H1 (cell line): ENCODE measurements around the gene HPN. TPM values are rescaled to one million over a fixed set of nuclear protein-coding genes. Genes with fewer than 3 reads are reported as not detected.
A peak's percentile ranks its signal among the peaks of the same experiment; 100 is the strongest.
"Not testable (repeated sequence)": the region's sequence is repeated elsewhere in the genome, so short reads cannot be mapped to it uniquely, and the experiment has no call there.

Experiments
- CTCF ChIA-PET: fragments of 300-600 bp; sonication (Branson Sonifier 250); formaldehyde crosslinking; loops from one replicate; lab custom pipeline; 2021; ENCODE audit not compliant: partially characterized antibody; lab: Charles Lee
- POLR2A ChIA-PET: fragments of 300-600 bp; sonication (Branson Sonifier 250); formaldehyde crosslinking; loops from one replicate; lab custom pipeline; 2021; ENCODE audit warnings: inconsistent platforms; ENCODE audit not compliant: partially characterized antibody; lab: Charles Lee
- DNase-seq, 2 experiments: peaks; one replicate each; pipeline versions ENCODE4 v3.0.0 to v3.0.0-alpha.2; 2010 to 2022; ENCODE audit warnings: low spot score in 2 of 2, low read depth in 1 of 2, mixed read lengths in 1 of 2
- FAIRE-seq: peaks from 2 replicates; lab custom pipeline; 2011; peaks lifted over from hg19 to GRCh38; lab: Jason Lieb, UNC
- H2AFZ ChIP-seq: 2 replicates; pipeline ENCODE4 v1.8.1; 2012; ENCODE audit warnings: low read length, inconsistent platforms
- H2AK5ac ChIP-seq: 2 replicates; pipeline ENCODE4 v1.6.1; 2013; ENCODE audit warnings: low read depth, low read length
- H2BK120ac ChIP-seq: replicated peaks from 2 replicates; pipeline ENCODE3; 2013; ENCODE audit warnings: low read depth, low read length, inconsistent platforms
- H2BK12ac ChIP-seq: 2 replicates; pipeline ENCODE4 v1.6.1; 2013; ENCODE audit warnings: low read depth, low read length
- H2BK15ac ChIP-seq: 2 replicates; pipeline ENCODE4 v1.6.1; 2013; ENCODE audit warnings: low read length
- H2BK20ac ChIP-seq: 2 replicates; pipeline ENCODE4 v1.6.1; 2013; ENCODE audit warnings: low read length
- H2BK5ac ChIP-seq: 2 replicates; pipeline ENCODE4 v1.6.1; 2013; ENCODE audit warnings: low read depth, low read length
- H3K14ac ChIP-seq: 2 replicates; pipeline ENCODE4 v1.6.1; 2013; ENCODE audit warnings: inconsistent platforms; ENCODE audit not compliant: insufficient read length
- H3K18ac ChIP-seq: 2 replicates; pipeline ENCODE4 v1.6.1; 2013; ENCODE audit warnings: low read length; ENCODE audit errors: extremely low read depth
- H3K23ac ChIP-seq: 2 replicates; pipeline ENCODE4 v1.6.1; 2013; ENCODE audit warnings: inconsistent platforms; ENCODE audit not compliant: insufficient read length
- H3K23me2 ChIP-seq: 2 replicates; pipeline ENCODE4 v1.6.1; 2013; ENCODE audit warnings: low read depth, low read length
- H3K27ac ChIP-seq: 2 replicates; pipeline ENCODE4 v1.6.1; 2011; ENCODE audit warnings: low read depth, low read length, inconsistent platforms
- H3K27me3 ChIP-seq, 4 experiments: replicated peaks in 1 of 4; 1 replicate in 1 of 4; 2 replicates in 3 of 4; pipeline versions ENCODE4 v1.6.1 to v1.8.1; 2011 to 2013; ENCODE audit warnings: low read length in 3 of 4, mild to moderate bottlenecking in 3 of 4, inconsistent platforms in 2 of 4, mixed read lengths in 2 of 4, moderate library complexity in 1 of 4; ENCODE audit not compliant: control insufficient read depth in 3 of 4, insufficient read depth in 3 of 4; ENCODE audit errors: extremely low read depth in 1 of 4
- H3K36me3 ChIP-seq, 4 experiments: 2 replicates each; pipeline versions ENCODE4 v1.6.1 to v1.8.1; 2011 to 2013; ENCODE audit warnings: mild to moderate bottlenecking in 4 of 4, low read length in 3 of 4, moderate library complexity in 2 of 4, control low read depth in 1 of 4, inconsistent platforms in 1 of 4; ENCODE audit not compliant: insufficient read depth in 4 of 4, control insufficient read depth in 2 of 4
- H3K4ac ChIP-seq: replicated peaks from 2 replicates; pipeline ENCODE3; 2013; ENCODE audit warnings: low read length, low read depth, mixed read lengths, inconsistent platforms; ENCODE audit not compliant: insufficient read length
- H3K4me1 ChIP-seq, 4 experiments: replicated peaks in 1 of 4; 1 replicate in 1 of 4; 2 replicates in 3 of 4; pipeline versions ENCODE4 v1.6.1 to v1.8.1; 2011 to 2013; ENCODE audit warnings: low read length in 3 of 4, inconsistent platforms in 2 of 4, mixed read lengths in 1 of 4; ENCODE audit not compliant: insufficient read depth in 4 of 4, control insufficient read depth in 3 of 4
- H3K4me2 ChIP-seq, 2 experiments: 2 replicates each; pipeline versions ENCODE4 v1.6.1 to v1.8.1; 2011 to 2013; ENCODE audit warnings: low read depth in 2 of 2, low read length in 2 of 2, control low read depth in 1 of 2, inconsistent platforms in 1 of 2, mild to moderate bottlenecking in 1 of 2; ENCODE audit not compliant: insufficient read depth in 1 of 2
- H3K4me3 ChIP-seq, 4 experiments: fragments of 200-600, 300-600 bp in 1 of 4; sonication (generic), shearing (Covaris generic), sonication (Bioruptor Twin) in 1 of 4; 2 replicates each; pipeline versions ENCODE4 v1.5.1 to v1.8.1; 2011 to 2016; ENCODE audit warnings: low read length in 4 of 4, low read depth in 3 of 4, control low read depth in 2 of 4, inconsistent platforms in 2 of 4, mild to moderate bottlenecking in 2 of 4, mixed read lengths in 1 of 4, moderate library complexity in 1 of 4; ENCODE audit not compliant: insufficient read depth in 2 of 4; ENCODE audit errors: extremely low read depth in 1 of 4
- H3K56ac ChIP-seq: replicated peaks from 2 replicates; pipeline ENCODE3; 2013; ENCODE audit warnings: low read depth, mild to moderate bottlenecking, mixed read lengths, low read length, inconsistent platforms; ENCODE audit not compliant: insufficient read length
- H3K79me1 ChIP-seq: 2 replicates; pipeline ENCODE4 v1.6.1; 2013; ENCODE audit warnings: low read depth, low read length, control low read depth
- H3K79me2 ChIP-seq, 2 experiments: 2 replicates each; pipeline versions ENCODE4 v1.6.1 to v1.8.1; 2012 to 2013; ENCODE audit warnings: low read length in 2 of 2, mild to moderate bottlenecking in 2 of 2, inconsistent platforms in 1 of 2; ENCODE audit not compliant: insufficient read depth in 2 of 2, control insufficient read depth in 1 of 2
- H3K9ac ChIP-seq, 4 experiments: replicated peaks in 1 of 4; 1 replicate in 1 of 4; 2 replicates in 3 of 4; pipeline versions ENCODE4 v1.6.1 to v1.8.1; 2011 to 2013; ENCODE audit warnings: low read depth in 3 of 4, low read length in 3 of 4, control low read depth in 2 of 4, mild to moderate bottlenecking in 2 of 4, moderate library complexity in 2 of 4, inconsistent platforms in 1 of 4; ENCODE audit errors: extremely low read depth in 1 of 4
- H3K9me3 ChIP-seq, 2 experiments: 2 replicates each; pipeline versions ENCODE4 v1.6.1 to v1.8.1; 2012 to 2013; ENCODE audit warnings: mild to moderate bottlenecking in 2 of 2, moderate library complexity in 2 of 2, control low read depth in 1 of 2, inconsistent platforms in 1 of 2, low read depth in 1 of 2, low read length in 1 of 2, mixed read lengths in 1 of 2; ENCODE audit not compliant: insufficient read depth in 2 of 2
- H4K20me1 ChIP-seq, 2 experiments: replicated peaks in 1 of 2; 2 replicates each; pipeline versions ENCODE3 to v1.8.1; 2011 to 2013; ENCODE audit warnings: inconsistent platforms in 2 of 2, low read length in 2 of 2, mild to moderate bottlenecking in 1 of 2; ENCODE audit not compliant: insufficient read depth in 2 of 2, control insufficient read depth in 1 of 2
- H4K5ac ChIP-seq: 2 replicates; pipeline ENCODE4 v1.6.1; 2013; ENCODE audit warnings: low read length, low read depth, mixed read lengths, inconsistent platforms; ENCODE audit not compliant: insufficient read length
- H4K8ac ChIP-seq: 2 replicates; pipeline ENCODE4 v1.8.0; 2013; ENCODE audit warnings: mild to moderate bottlenecking, moderate library complexity, low read length, inconsistent platforms; ENCODE audit not compliant: insufficient read depth; ENCODE audit errors: extremely low read depth
- H4K91ac ChIP-seq: replicated peaks from 2 replicates; pipeline ENCODE3; 2013; ENCODE audit warnings: low read length, mixed read lengths, inconsistent platforms; ENCODE audit not compliant: insufficient read length
- WGBS, 2 experiments: shearing (Covaris generic) in 1 of 2; methylation state at CpG; one replicate each; pipeline versions ENCODE4 v1.1.6 to v1.1.7; 2013 to 2015; ENCODE audit warnings: low lambda C conversion rate in 2 of 2, mixed read lengths in 2 of 2, inconsistent platforms in 1 of 2, low coverage in 1 of 2, missing lambda C conversion rate in 1 of 2; ENCODE audit not compliant: insufficient replicate concordance in 2 of 2, insufficient coverage in 1 of 2, insufficient read length in 1 of 2; ENCODE audit errors: extremely low coverage in 1 of 2, missing lambda C conversion rate in 1 of 2; 5-methylcytosine and 5-hydroxymethylcytosine counted together
- polyA plus RNA-seq, 7 experiments: library from polyadenylated mRNA; depleted of rRNA in 3 of 7; stranded (reverse) in 5 of 7; unstranded in 2 of 7; fragments of >200 nt in 5 of 7; fragments of 200-250 nt in 2 of 7; gene quantifications; 1 replicate in 5 of 7; 2 replicates in 1 of 7; 4 replicates in 1 of 7; pipeline versions ENCODE4 v1.2.1 to v1.2.3, GENCODE V29; 2011 to 2013; ENCODE audit warnings: missing spikeins in 2 of 7, mixed read lengths in 2 of 7
- total RNA-seq: library from RNA; stranded (reverse); fragmentation: NEBNext Ultra II Directional; extraction: Animal tissue kit (Norgen Biotek cat#: 25700); gene quantifications from 2 replicates; pipeline ENCODE4 v1.2.1, GENCODE V29; 2021

HPN gene
- total and polyA plus RNA-seq, 2 of the 8 experiments (the other 6 are each of a cell fraction or from before 2014, with no cell fraction given) = 14.7 to 33.7 TPM

DNA sequence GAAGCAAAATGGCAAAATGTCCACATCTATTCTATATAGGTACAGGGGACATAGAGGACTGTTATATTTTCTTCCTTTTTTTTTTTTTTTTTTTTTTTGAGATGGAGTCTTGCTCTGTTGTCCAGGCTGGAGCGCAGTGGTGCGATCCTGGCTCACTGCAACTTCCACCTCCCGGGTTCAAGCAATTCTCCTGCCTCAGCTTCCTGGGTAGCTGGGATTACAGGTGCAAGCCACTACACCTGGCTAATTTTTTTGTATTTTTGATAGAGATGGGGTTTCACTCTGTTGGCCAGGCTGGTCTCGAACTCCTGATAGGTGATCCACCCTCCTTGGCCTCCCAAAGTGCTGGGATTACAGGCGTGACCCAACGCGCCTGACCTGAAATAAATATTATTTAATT lies 43.3 kb upstream of the HPN start:
- not testable (repeated sequence) for H3K27ac ChIP-seq, H3K9ac ChIP-seq, H3K9me3 ChIP-seq, H2BK20ac ChIP-seq, H4K91ac ChIP-seq, H4K5ac ChIP-seq, H3K79me1 ChIP-seq, H3K14ac ChIP-seq, H2BK120ac ChIP-seq, H2AFZ ChIP-seq, H3K27me3 ChIP-seq, H3K18ac ChIP-seq, H2BK12ac ChIP-seq, H2BK15ac ChIP-seq, H4K8ac ChIP-seq, H3K4ac ChIP-seq, H2AK5ac ChIP-seq, H3K23ac ChIP-seq, H3K36me3 ChIP-seq, H3K56ac ChIP-seq, DNase-seq, FAIRE-seq
- peaks cover 8 to 24% (median 16%) of the 10 kb centered on the region in 4 experiments for H3K4me1 ChIP-seq
- H3K4me3 ChIP-seq = peak overlapping the region in 1 of 4 experiments; percentile 83; a peak in 1 of 8 replicates
- peaks cover 18% of the 10 kb centered on the region for H3K23me2 ChIP-seq
- H2BK5ac ChIP-seq = 0 out of 2 replicates have a peak overlapping the region, but pooled peaks have one; percentile 89
- H3K4me2 ChIP-seq = peak overlapping the region; percentile 99
- peaks cover 7 to 16% of the 10 kb centered on the region in 2 experiments for H4K20me1 ChIP-seq
- CTCF ChIA-PET = interaction anchor here (0.8 to 1.4 kb wide), 3 partner anchors 20 to 46 kb away, joined by 3 to 7 read pairs (median 3); no protein-coding TSS in a partner anchor
- H3K79me2 ChIP-seq = peaks cover 16 to 26% of the 10 kb centered on the region in 2 experiments
- 84% methylated on average over 7 of the region's 7 CpGs; no CpG with 5 or more reads in 1 of the 2 experiments for WGBS, 2 experiments
- POLR2A ChIA-PET = interaction anchor here (0.8 to 22.5 kb wide), 4 partner anchors 11 to 22 kb away, joined by 3 to 366 read pairs (median 6); partner anchors contain the start of gene SCN1B
